HepG2 (cell line): ENCODE results near the gene TSNAX. TPM values are rescaled to one million over a fixed set of nuclear protein-coding genes. Genes with fewer than 3 reads are reported as not detected.

ENCODE experiments used
- ATAC-seq: fragments of 200-7000 bp; cut with Tn5 transposase; 3 replicates; pipeline ENCODE4 v1.9.1; 2020; ENCODE audit warnings: mild to moderate bottlenecking, moderate library complexity
- BruUV-seq: library from RNA; stranded (reverse); fragments of 400-500 nt; replicated peaks from 2 replicates; lab custom pipeline; 2021; lab: Mats Ljungman, UMichigan
- CTCF ChIA-PET: fragments of 300-600 bp; formaldehyde crosslinking; extraction: SDS; loops from one replicate; lab custom pipeline; 2021; ENCODE audit warnings: low total read pairs, inconsistent platforms, low intra/inter-chr PET ratio; lab: Yijun Ruan, JAX
- POLR2A ChIA-PET: fragments of 350-600 bp; sonication (Branson Sonifier 250); formaldehyde crosslinking; loops from one replicate; lab custom pipeline; 2020; ENCODE audit warnings: antibody characterized with exemption, inconsistent platforms; lab: Yijun Ruan, JAX
- DNase-seq: peaks from one replicate; pipeline ENCODE4 v3.0.0-alpha.2; 2015; ENCODE audit warnings: low spot score
- FAIRE-seq: peaks from 3 replicates; lab custom pipeline; 2011; peaks lifted over from hg19 to GRCh38; lab: Jason Lieb, UNC
- H2AFZ ChIP-seq: one replicate; pipeline ENCODE4 v1.6.1; 2011; ENCODE audit warnings: low read length, inconsistent platforms
- H3K27ac ChIP-seq: fragments of 300-600 bp; 3 replicates; pipeline ENCODE4 v1.8.0; 2011; ENCODE audit warnings: mixed run types, mild to moderate bottlenecking, mixed read lengths, low read length, inconsistent platforms; ENCODE audit not compliant: insufficient read depth; ENCODE audit errors: extremely low read length
- H3K27me3 ChIP-seq, 2 experiments: fragments of 200-600 bp in 1 of 2; 2 replicates in 1 of 2; 3 replicates in 1 of 2; pipeline versions ENCODE4 v1.6.0 to v1.8.0; 2011; ENCODE audit warnings: low read length in 2 of 2, mild to moderate bottlenecking in 2 of 2, moderate library complexity in 2 of 2, inconsistent platforms in 1 of 2; ENCODE audit not compliant: insufficient read depth in 2 of 2, control insufficient read depth in 1 of 2
- H3K36me3 ChIP-seq, 2 experiments: fragments of 200-600 bp in 1 of 2; replicated peaks in 1 of 2; 2 replicates in 1 of 2; 3 replicates in 1 of 2; pipeline versions ENCODE4 v1.5.1 to v1.8.0; 2011; ENCODE audit warnings: low read length in 2 of 2, inconsistent platforms in 1 of 2; ENCODE audit not compliant: insufficient read depth in 2 of 2, control insufficient read depth in 1 of 2
- H3K4me1 ChIP-seq: 2 replicates; pipeline ENCODE4 v1.5.1; 2012; ENCODE audit warnings: low read length, inconsistent platforms; ENCODE audit not compliant: insufficient read depth
- H3K4me2 ChIP-seq: 2 replicates; pipeline ENCODE4 v1.6.0; 2011; ENCODE audit warnings: low read depth, low read length, inconsistent platforms
- H3K4me3 ChIP-seq, 3 experiments: fragments of 200-600 bp in 1 of 3; sonication (generic), shearing (Covaris generic) in 1 of 3; replicated peaks in 1 of 3; 2 replicates each; pipeline ENCODE4 v1.5.1; 2011 to 2016; ENCODE audit warnings: low read length in 3 of 3, inconsistent platforms in 2 of 3, low read depth in 2 of 3, mild to moderate bottlenecking in 2 of 3, control low read depth in 1 of 3, mixed read lengths in 1 of 3; ENCODE audit not compliant: insufficient read depth in 1 of 3
- H3K79me2 ChIP-seq: one replicate; pipeline ENCODE4 v1.6.1; 2011; ENCODE audit warnings: low read length, inconsistent platforms; ENCODE audit not compliant: insufficient read depth
- H3K9ac ChIP-seq: 2 replicates; pipeline ENCODE4 v1.6.0; 2011; ENCODE audit warnings: mild to moderate bottlenecking, low read depth, low read length, inconsistent platforms; ENCODE audit not compliant: insufficient read depth
- H3K9me3 ChIP-seq: 2 replicates; pipeline ENCODE4 v1.5.1; 2012; ENCODE audit warnings: mild to moderate bottlenecking, low read length
- H4K20me1 ChIP-seq: 2 replicates; pipeline ENCODE4 v1.6.0; 2011; ENCODE audit warnings: inconsistent platforms, mild to moderate bottlenecking, low read length, moderate library complexity; ENCODE audit not compliant: insufficient read depth
- AKAP8 ChIP-seq: sonication (generic); formaldehyde crosslinking; IDR thresholded peaks from 2 replicates; pipeline ENCODE4 v1.5.1; 2020; ENCODE audit warnings: mild to moderate bottlenecking, missing genetic modification reagents
- CENPT ChIP-seq: sonication (generic); formaldehyde crosslinking; IDR thresholded peaks from 2 replicates; pipeline ENCODE4 v1.8.0; 2022; ENCODE audit warnings: low read depth, mild to moderate bottlenecking, moderate library complexity, missing genetic modification reagents
- FOXM1 ChIP-seq: sonication (generic); formaldehyde crosslinking; IDR thresholded peaks from 2 replicates; pipeline ENCODE4 v1.5.0; 2020; ENCODE audit warnings: missing genetic modification reagents
- MTERF4 ChIP-seq: sonication (generic); formaldehyde crosslinking; IDR thresholded peaks from 2 replicates; pipeline ENCODE4 v1.8.0; 2023; ENCODE audit warnings: mild to moderate bottlenecking, missing genetic modification reagents
- SRSF4 ChIP-seq: fragments of 200-400 bp; formaldehyde crosslinking; IDR thresholded peaks from one replicate; pipeline ENCODE4 v1.6.1; 2018; ENCODE audit warnings: mild to moderate bottlenecking, low read depth, low read length, moderate library complexity; ENCODE audit not compliant: poor library complexity, severe bottlenecking
- TAF1 ChIP-seq: sonication (generic); formaldehyde crosslinking; IDR thresholded peaks from 2 replicates; pipeline ENCODE4 v1.4.0; 2020; ENCODE audit warnings: missing genetic modification reagents
- ZBTB42 ChIP-seq: sonication (generic); formaldehyde crosslinking; IDR thresholded peaks from 2 replicates; pipeline ENCODE4 v1.5.0; 2020; ENCODE audit warnings: mild to moderate bottlenecking, missing genetic modification reagents
- ZC3H13 ChIP-seq: sonication (generic); formaldehyde crosslinking; IDR thresholded peaks from 2 replicates; pipeline ENCODE4 v1.8.1; 2023; ENCODE audit warnings: mild to moderate bottlenecking, missing genetic modification reagents, moderate library complexity
- ZNF280D ChIP-seq: sonication (generic); formaldehyde crosslinking; IDR thresholded peaks from 2 replicates; pipeline ENCODE4 v1.5.1; 2020; ENCODE audit warnings: mild to moderate bottlenecking, missing genetic modification reagents
- ZNF562 ChIP-seq: sonication (generic); formaldehyde crosslinking; IDR thresholded peaks from 2 replicates; pipeline ENCODE4 v1.8.0; 2022; ENCODE audit warnings: missing genetic modification reagents, borderline replicate concordance
- ZNF790 ChIP-seq: sonication (generic); formaldehyde crosslinking; IDR thresholded peaks from 2 replicates; pipeline ENCODE4 v1.8.0; 2022; ENCODE audit warnings: missing genetic modification reagents, mild to moderate bottlenecking, borderline replicate concordance
- WGBS: methylation state at CpG from one replicate; pipeline ENCODE4 v1.1.6; 2017; ENCODE audit warnings: low lambda C conversion rate; 5-methylcytosine and 5-hydroxymethylcytosine counted together
- in situ Hi-C: cut with HindIII; loops from 2 replicates; pipeline ENCODE4 v1.10.0; 2017; ENCODE audit warnings: low pct_unique_long_range_greater_than_20kb; ENCODE audit not compliant: extremely low pct_ligation_motif_present
- intact Hi-C: fragments of 100-400 bp; cut with micrococcal nuclease; formaldehyde crosslinking; loops from one replicate; pipeline ENCODE4 v1.10.0; 2022; ENCODE audit not compliant: unreplicated experiment
- polyA plus RNA-seq, 8 experiments: library from polyadenylated mRNA; depleted of rRNA in 3 of 8; stranded (reverse) in 7 of 8; unstranded in 1 of 8; fragments of >200 nt; fragmentation: Illumina TruSeq in 4 of 8; extraction: Trizol in 4 of 8; gene quantifications; 2 replicates each; pipeline versions ENCODE4 v1.2.1 to v1.2.3, GENCODE V29; 2011 to 2016; ENCODE audit warnings: low read depth in 4 of 8, missing spikeins in 1 of 8, mixed read lengths in 1 of 8; ENCODE audit not compliant: insufficient read depth in 1 of 8
- total RNA-seq, 5 experiments: library from RNA; depleted of rRNA; stranded (reverse); fragments of >200 nt; fragmentation: Illumina TruSeq; extraction: Trizol; gene quantifications; 2 replicates each; pipeline ENCODE4 v1.2.3, GENCODE V29; 2016; ENCODE audit warnings: low read depth in 1 of 5

TSNAX gene
- total and polyA plus RNA-seq, 2 of the 13 experiments (the other 11 are each of a cell fraction or from before 2014, with no cell fraction given), result 13.2 to 46.2 TPM

- Histone ChIP-seq H3K27ac (no peak overlapping the region), H3K79me2 (peaks cover 23% of the 10 kb centered on the region), H3K9ac (no peak overlapping the region), H3K4me1 (peaks cover 49% of the 10 kb centered on the region), H3K9me3 (no peaks in the 10 kb centered on the region), H3K27me3 (no peaks in the 10 kb centered on the region; a peak in 1 of 5 replicates), H3K36me3 (peaks cover 0 to 4% of the 10 kb centered on the region in 2 experiments; a peak in 2 of 5 replicates), H2AFZ (no peak overlapping the region), H4K20me1 (no peaks in the 10 kb centered on the region), H3K4me2 (no peak overlapping the region), H3K4me3 (no peak overlapping the region)
- DNase-seq (no peak), ATAC-seq (no peak), FAIRE-seq (no peak)
- CTCF ChIA-PET, result no interaction called here
- intact Hi-C loops, result no loop called here
- POLR2A ChIA-PET, result no interaction called here
- in situ Hi-C loops, result no loop called here
- TF ChIP-seq ZNF562 (CRISPR knock-in tag), result no peak
- TF ChIP-seq FOXM1 (CRISPR knock-in tag), result no peak
- TF ChIP-seq TAF1 (CRISPR knock-in tag), result no peak
- no peak for TF ChIP-seq AKAP8 (CRISPR knock-in tag)
- no TSS peak for BruUV-seq
These were observed 1.9 kb upstream of the TSNAX start for GRCh38 chr1:231526536-231526935.

- FAIRE-seq, result no peak
- Histone ChIP-seq H3K79me2 (peaks cover 29% of the 10 kb centered on the region), H3K9ac (peak overlapping the region; percentile 93)
These were observed 790 bp upstream of the TSNAX start for GRCh38 chr1:231527586-231528171.

More at GRCh38 chr1:231527586-231528171, 790 bp upstream of the TSNAX start:
- ATAC-seq, result peak; percentile 44
- H3K27me3 ChIP-seq, result no peaks in the 10 kb centered on the region; a peak in 1 of 5 replicates
- H3K4me1 ChIP-seq, result peaks cover 46% of the 10 kb centered on the region
- intact Hi-C loops (loop anchor here (1.0 to 2.0 kb wide), 3 partner anchors 23 to 191 kb away; no protein-coding TSS in a partner anchor), in situ Hi-C loops (no loop called here)
- H4K20me1 ChIP-seq, result no peaks in the 10 kb centered on the region
- DNase-seq, result no peak
- H3K4me2 ChIP-seq, result peak overlapping the region; percentile 93
- H3K36me3 ChIP-seq, result peaks cover 4 to 5% of the 10 kb centered on the region in 2 experiments; a peak in 2 of 5 replicates
- CTCF ChIA-PET, result no interaction called here
- TF ChIP-seq SRSF4 (no peak), ZC3H13 (CRISPR knock-in tag) (0 out of 2 replicates have a peak, but pooled peaks have one; percentile 51), ZNF280D (CRISPR knock-in tag) (no peak), CENPT (CRISPR knock-in tag) (0 out of 2 replicates have a peak, but pooled peaks have one; percentile 0), MTERF4 (CRISPR knock-in tag) (0 out of 2 replicates have a peak, but pooled peaks have one; percentile 5), ZBTB42 (CRISPR knock-in tag) (0 out of 2 replicates have a peak, but pooled peaks have one; percentile 42), ZNF790 (CRISPR knock-in tag) (peak; percentile 1; the same call in 1 of the 2 replicates)
- peak overlapping the region; percentile 95 for H3K27ac ChIP-seq
- TSS peak; percentile 72 for BruUV-seq
- 40% methylated on average over 15 of the region's 15 CpGs for WGBS
- POLR2A ChIA-PET, result interaction anchor here (0.6 to 1.3 kb wide), 5 partner anchors 9 to 190 kb away, joined by 3 to 11 read pairs (median 3); partner anchors contain the start of genes EXOC8 and SPRTN
- H2AFZ ChIP-seq, result peak overlapping the region; percentile 65
- H3K4me3 ChIP-seq, result peak overlapping the region; percentile 75 to 86 (median 82)
- no peaks in the 10 kb centered on the region for H3K9me3 ChIP-seq
